Measurements from ENCODE around the gene INSYN2A.
A peak's percentile ranks its signal among the peaks of the same experiment; 100 is the strongest.

Gene INSYN2A, protein sequence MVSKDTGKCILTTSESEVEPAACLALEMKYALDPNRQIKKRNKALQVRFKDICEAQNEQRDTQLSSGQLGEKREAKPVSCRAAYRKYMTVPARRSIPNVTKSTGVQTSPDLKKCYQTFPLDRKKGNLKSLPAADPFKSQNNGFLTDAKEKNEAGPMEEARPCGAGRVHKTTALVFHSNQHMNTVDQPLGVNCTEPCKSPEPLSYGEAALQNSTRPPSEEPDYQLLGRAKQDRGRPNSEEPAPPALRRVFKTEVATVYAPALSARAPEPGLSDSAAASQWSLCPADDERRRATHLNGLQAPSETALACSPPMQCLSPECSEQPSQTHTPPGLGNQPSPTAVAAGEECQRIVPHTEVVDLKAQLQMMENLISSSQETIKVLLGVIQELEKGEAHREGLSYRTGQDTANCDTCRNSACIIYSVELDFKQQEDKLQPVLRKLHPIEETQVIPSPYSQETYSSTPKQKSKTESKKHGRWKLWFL

DNA sequence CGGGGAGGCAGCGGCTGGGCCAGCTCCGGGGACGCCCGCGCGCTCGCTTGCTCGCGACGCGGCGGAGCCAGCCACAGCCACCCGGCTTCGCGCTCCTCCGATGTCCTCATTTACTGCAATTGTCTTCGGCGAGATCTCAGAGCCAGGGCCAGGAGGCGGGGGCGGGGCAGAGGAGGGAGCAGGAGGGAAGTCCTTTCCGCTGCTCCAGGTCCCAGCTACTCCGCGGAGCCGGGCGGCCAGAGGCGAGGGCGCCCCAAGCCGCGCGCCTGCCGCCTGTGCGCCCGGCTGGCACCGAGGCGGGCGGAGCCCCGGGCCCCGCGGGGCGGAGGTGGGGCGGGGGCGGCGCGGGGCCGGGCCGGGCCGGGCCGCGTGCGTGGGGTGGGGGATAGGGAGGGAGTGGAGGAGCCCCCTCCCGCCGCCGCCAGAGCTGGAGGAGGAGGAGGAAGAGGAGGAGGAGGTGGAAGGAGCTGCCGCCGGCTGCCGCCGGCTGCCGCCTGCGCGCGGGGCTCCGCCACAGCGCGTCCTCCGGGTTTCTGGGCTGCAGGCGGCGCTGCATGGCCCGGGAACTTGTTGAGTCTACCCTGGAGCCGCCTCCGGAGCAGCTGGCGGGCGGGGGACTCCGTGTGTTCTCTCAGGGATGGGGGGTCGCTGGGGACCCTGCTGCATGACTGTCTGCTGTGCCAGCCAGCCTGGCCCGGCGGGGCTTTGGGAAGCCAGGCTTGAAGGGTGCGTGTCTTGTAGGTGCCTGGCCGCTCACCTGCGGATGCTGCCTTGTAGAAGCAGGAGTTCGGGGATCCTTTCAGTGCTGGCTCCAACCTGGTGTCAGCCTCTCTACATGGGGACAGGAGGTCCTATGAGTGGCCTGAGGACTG lies at the start of gene INSYN2A:
TSS of gene INSYN2A (minus strand) at position 310 of the 872 bp plus-strand sequence. CDS start 20,196 bp downstream, outside the sequence.
- DNase-seq (ENCODE audit: low read depth in 2 of 2): no peak

DNA sequence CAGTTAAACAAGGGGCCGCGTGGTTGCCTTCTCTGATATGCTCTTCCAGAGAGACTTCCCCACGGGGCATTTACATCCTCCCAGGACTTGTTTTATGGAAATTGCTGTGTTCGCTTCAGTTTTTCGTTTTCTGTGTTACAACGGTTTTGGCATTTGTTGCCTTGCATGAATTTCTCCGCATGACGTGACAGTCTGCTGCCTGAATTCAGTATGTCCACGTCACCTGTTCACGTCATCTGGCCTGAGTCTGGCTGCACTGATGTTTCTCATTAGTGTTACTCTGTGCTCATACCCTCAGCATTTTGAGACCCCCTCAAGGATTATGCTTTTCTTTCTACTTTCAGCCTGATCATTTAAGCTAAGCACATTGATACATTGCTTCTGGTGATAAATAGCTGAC lies 49.1 kb upstream of the INSYN2A start:
- no peak for DNase-seq (ENCODE audit: low read depth in 2 of 2)

DNA sequence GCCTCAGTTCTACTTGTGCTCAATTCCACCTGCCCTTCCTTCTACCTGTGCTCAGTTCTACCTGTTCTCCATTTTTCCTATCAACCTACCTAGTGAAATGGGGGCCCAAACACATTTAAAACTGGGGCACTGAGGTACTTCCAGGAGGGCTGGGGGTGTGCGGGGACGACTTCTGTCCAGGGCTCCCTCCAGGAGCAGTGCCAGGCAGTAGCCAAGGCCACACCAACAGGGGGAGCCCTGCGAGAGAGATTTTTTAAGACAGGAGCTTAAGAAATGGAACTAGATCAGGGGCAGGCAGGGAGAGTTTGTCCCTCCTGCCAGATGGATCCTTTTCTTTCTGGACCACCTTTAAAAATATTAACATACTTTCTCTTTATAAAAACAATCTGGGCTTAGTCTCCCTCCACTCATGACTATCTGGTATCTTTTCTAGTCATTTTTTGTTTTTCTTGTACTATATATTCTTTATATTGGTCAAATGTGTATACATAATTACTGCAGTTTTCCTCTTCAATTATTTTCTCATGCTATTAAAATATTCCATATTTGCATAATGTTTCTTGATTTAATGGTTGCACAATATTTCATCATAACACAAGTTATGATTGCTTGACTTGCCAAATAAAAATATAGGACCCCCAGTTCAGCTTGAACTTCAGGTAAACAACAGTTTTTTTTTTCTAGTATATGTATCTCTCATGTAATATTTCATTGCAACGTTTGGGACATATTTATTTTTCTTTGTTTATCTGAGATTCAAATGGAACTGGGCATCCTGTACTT lies 47.3 kb upstream of the INSYN2A start:
- peak in 1 of 2 donors; percentile 9 for DNase-seq (ENCODE audit: low read depth in 2 of 2)

DNA sequence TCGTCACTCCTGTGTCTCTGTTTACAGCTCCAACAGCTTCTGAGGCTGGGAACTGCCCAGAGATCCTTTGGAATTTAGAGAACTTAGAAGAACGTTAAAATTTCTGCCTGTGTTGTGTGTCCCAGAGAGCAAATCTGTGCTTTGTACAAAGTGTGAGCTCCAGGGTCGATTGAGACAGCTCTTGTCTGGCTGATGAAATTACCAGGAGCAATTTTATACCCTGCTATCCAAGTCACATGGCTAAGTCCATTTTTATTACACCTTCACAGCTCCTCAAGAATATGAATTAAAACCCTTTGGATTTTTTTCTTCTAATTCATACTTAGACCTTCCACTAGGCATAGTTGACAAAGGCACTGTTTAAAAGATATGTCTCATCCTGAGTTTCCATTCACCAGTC lies 46.5 kb upstream of the INSYN2A start:
- DNase-seq (ENCODE audit: low read depth in 2 of 2): no peak

DNA sequence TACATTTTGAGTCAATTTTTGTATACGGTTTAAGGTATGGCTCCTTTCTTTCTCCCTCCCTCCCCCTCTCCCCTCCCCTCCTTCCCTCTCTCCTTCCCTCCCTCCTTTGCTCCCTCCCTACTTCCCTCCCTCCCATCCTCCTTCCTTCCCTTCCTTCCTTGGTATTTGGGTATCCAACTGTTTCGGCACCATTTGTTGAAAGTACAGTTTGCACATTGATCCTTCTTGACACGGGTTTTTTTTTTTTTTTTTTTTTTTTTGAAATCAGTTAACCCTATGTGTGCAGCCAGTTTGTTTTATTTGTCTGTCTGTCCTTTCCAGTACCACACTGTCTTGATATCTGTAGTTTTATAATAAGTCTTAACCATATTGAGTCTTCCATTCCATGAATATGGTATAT lies 39.9 kb upstream of the INSYN2A start:
- DNase-seq (ENCODE audit: low read depth in 2 of 2): no peak

DNA sequence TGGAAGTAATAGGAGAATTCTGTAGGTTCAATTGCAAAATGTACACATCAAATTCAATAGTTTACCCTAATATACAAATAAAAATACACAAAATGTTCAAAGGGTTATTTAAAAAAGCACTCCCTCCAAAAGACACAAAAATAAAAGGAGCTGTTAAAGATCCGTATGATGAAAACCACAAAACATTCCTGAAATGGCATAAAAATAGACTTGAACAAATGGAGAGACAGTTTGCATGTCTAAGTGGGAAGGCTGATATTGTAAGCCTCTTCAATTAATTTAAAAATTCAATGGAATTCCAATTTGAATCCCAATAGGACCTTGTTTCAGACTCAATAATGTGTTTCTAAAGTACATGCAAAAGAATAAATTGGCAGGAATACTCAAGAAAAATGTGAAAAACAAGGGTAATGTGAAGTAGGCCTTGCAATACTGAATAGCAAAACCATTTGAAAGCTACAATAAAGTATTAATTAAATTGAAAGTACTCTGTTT lies 38.0 kb upstream of the INSYN2A start:
- DNase-seq (ENCODE audit: low read depth in 2 of 2): no peak

DNA sequence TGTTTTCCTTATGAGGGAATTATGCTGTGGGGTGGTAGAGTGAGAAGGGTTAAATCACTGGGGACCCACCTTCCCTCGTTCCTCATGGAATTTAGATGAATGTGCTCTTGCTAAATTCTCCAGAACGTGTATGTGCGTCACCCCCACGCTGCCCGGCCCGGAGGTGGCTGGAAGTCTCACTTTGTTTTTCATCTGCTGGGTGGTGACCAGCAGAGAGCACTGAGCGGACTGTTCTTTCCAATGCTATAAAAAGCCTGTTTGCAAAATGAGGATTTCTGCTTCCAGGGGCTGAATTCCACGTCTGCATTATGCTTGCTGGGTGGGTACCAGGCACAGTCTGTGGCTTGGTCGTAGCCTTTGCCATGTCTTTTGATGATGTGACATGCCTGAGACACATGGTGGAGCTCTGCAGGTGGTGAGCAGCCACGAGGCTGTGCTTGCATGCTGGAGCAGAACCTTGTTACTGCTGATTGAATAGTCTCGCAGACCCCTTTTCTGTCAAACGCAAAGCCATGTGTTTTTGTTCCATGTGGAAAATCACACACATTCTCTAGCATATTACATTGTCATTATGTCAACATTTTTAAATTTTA lies 31.9 kb upstream of the INSYN2A start:
- DNase-seq (ENCODE audit: low read depth in 2 of 2): no peak

DNA sequence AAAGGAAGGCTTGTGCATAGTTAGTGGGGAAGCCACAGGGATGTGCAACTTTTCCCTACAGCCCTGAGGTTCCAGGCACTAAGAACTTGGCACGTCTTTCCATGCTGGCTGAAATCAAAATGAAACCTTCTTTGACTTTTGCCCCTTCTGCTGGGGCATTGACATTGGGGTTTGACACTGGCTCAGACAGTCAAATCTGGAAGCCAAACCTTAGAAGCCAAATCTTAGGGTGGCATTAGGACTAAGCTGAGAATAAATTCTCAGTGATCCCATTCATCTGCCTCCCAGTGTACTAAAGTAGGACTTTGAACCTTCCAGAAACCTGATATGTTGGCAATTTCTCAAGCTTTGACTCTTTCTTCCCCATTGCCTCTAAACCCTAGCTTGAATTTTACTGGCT lies 31.3 kb upstream of the INSYN2A start:
- no peak for DNase-seq (ENCODE audit: low read depth in 2 of 2)

DNA sequence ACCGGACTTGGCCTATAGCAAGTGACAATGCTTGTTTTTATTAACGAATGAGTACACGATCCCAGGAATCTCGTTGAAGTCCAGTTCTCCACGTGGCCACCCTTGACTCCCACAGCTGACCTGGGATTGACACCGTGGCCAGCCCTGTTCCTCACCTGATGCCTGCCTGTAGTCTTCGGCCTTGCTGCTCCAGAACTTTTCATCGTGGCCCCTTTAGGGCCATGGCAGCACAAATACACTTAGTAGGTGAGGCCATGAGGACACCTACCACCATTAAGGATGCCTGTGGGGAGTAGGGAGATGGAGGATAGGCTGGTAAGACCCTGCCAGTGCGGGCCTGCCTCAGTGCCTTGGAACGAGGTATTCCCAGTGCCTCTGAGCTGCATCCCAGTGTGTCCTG lies 30.6 kb upstream of the INSYN2A start:
- DNase-seq (ENCODE audit: low read depth in 2 of 2): no peak

DNA sequence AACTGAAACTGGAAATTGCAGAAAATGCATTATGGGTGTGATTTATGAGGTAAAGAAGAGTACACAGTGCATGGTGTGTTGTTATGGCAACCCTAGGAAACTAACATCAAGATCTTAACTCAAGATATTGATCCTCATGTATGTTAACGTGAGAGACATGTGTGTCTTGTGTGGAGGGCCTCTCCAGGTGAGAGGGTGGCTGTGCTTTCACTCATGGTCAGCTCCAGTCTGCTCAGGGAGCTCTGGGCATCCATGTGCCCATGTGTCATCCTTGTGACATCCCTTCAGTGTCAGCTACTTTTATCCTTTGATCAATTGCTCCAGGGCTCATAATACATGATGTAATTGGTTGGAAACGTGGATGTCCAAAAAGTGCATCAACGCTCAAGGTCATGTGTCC lies 24.9 kb upstream of the INSYN2A start:
- no peak for DNase-seq (ENCODE audit: low read depth in 2 of 2)

DNA sequence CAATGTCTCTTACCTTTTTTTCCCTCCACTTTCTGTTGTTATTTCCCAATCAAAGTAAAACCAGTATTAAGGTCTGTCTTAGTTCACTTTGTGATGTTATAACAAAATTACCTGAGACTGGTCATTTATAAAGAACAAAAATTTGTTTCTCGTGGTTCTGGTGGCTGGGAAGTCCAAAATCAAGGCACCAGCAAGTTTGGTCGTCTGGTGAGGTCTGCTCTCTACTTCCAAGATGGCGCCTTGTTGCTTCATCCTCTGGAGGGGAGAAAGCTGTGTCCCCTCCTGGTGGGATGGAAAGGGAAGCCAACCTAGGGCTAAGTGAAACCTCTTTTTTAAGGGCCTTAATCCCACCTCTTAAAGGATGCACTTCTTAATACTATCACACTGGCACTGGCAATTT lies 22.3 kb upstream of the INSYN2A start:
- DNase-seq (ENCODE audit: low read depth in 2 of 2): no peak

DNA sequence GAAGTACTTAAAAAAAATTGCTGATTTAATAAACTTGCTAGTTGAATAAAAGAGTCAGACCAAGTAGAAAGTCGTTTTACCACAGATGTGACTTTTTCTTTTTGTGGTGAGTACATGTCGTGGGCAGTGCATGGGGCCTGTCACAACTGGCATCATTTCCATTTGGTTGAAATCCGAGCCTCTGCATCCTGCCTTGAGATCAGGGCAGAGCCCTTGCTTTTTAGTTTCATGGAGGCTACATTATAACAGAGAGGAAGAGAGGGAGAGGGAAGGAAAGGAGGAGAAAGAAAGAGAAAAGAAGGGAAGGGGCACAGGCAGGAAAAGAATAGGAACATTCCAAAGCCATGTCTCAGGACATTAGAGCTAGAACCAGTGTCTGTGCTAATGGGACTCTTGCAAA lies 20.4 kb upstream of the INSYN2A start:
- no peak for DNase-seq (ENCODE audit: low read depth in 2 of 2)

DNA sequence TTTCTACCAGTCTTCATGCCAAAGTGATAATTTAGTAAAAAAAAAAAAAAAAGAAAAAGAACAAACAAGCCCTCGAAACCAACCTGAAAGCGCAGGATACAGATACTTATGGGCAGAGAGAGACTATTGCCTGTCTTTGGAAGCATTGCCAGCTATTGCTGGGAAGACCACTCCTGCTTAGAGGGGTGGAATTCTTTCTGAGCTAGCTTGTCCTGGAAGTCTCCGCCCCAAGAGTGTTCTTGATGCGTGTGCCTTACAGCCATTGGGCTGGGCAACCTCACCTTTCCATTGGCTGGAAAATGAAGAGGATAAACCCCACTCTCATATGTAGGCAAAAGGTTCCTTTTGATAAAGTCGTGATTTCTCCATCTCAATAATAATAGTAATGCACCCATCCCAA lies 19.9 kb upstream of the INSYN2A start:
- no peak for DNase-seq (ENCODE audit: low read depth in 2 of 2)

DNA sequence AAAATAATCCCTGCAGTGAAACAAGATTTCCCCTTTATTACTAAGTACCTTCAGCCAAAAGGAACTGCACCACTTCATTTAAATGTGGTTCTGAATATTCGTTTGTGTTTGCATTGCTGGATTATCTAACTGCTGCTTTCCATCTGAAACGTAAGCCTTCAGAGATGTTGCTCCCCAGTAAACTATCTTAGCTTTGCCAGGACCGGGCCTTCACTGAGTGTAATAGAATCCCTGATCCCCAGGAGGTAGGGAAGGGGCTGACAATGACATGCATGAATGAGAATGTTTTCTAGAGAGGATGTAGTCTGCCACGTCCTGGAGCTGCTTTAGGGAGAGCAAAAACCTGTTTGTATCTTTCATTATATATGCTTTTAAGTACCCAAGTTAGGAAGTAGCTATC lies 19.5 kb upstream of the INSYN2A start:
- no peak for DNase-seq (ENCODE audit: low read depth in 2 of 2)

DNA sequence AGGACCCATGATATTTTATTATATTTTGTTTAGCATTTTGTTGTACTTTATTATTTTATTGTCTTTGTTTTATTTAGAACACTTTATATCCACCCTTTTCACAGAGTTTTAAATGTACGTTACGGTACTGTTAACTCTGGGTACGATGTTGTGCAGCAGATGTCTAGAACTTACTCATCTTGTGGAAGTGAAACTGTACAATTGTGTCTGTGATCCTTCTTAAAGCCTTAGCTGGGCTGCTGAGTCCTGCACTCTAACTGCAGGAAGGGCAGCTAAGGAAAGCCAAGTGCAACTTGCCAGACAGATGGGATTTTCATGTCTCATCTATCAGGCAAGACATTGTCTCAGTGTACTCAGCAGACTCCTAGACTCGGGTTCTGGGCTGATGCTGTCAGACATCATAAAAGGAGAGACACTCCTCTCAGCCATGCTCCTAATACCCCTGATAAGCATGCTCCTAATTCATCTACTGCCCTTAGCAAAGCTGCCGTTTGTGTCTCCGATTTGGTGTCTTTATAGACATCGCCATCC lies 14.6 kb upstream of the INSYN2A start:
- no peak for DNase-seq (ENCODE audit: low read depth in 2 of 2)

DNA sequence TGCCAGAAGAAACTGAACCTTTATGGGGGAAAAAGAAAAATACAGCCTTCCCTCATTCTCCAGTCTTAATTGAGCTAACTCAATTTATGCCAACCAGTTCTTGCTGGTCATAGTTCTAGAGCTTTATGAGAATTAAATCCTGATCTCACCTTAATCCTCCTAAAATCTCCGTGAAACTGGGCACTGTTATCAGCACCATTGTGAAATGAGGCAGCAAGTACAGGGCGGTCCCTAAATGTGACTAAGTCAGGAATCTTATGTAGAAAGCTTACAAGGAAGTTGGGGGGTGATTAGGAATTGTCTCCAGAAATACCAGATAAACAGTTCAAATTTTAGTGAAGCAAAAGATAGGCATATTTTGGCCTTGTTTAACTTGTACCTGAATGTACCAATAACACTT lies 10.7 kb upstream of the INSYN2A start:
- DNase-seq (ENCODE audit: low read depth in 2 of 2): no peak

DNA sequence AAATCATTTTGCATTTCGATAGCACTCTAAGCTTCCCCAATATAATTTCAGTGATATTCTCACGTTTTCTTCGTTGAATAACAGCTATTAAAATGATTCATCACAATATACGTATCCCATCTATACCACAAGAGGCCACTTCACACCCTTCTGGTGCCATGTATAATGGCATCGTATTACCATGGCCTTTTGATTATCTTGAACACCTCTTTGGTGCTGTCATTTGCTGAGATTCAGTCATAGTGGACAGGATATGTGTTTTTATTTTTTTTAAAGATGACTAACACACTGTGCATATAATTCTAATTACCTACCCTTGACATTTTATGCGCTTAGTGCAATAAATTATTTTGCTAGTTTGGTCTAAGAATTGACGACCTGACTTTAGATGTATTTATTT lies 6.7 kb upstream of the INSYN2A start:
- no peak for DNase-seq (ENCODE audit: low read depth in 2 of 2)

DNA sequence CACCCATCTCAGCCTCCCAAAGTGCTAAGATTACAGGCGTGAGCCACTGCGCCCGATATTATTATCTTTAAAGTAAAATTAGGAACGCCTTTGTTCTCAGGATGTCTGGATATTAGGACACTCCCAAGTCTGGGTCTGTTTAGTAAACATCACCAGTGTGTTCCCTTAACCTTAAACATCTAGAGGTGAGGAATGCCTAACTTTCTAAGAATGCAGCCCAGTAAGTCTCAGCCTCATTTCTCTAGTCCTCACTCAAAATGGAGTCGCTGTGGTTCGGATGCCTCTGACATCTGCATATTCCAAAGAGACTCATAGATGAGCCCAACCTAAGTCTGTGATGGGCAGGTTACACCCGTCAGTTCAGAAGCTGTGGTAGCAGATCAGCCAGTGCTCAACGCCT lies 4.3 kb upstream of the INSYN2A start:
- DNase-seq (ENCODE audit: low read depth in 2 of 2): no peak

DNA sequence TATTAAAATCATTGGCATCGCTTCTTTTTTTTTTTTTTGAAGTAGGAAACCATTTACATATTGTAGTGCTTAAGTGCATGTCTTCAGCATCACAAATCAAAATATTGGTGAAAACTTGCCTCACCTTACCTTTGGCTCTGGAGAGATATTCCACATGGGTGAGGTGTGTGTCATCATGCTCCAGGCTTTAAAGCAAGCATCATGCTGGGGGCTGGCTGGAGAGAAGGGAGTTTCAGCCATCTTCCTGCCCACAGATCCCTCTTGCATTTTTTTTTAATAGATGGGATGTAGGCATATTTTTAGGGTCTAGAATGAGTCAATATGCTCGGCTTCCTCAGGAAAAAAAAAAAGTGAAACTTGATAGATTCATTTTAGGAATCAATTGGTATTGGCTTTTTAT lies 2.3 kb upstream of the INSYN2A start:
- no peak for DNase-seq (ENCODE audit: low read depth in 2 of 2)

DNA sequence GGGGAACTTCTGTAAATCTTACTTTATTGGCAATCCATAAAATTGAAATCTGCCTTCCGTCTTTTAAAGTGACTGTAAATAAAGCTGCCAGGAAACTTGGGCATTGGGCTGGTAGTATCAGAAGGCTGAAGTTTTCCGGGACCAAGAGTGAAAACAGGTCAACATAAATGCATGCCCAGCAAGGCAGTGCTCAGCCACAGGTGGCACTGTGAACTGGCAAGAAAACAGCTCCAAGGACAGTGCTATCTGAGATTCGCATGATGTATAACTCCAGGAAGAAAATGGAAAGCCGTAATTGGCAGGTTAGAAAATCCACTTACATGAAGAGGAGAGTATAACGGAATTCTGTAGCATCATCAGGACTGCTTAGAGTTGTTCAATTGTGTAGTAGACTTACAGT lies 1.9 kb upstream of the INSYN2A start:
- DNase-seq (ENCODE audit: low read depth in 2 of 2): no peak

DNA sequence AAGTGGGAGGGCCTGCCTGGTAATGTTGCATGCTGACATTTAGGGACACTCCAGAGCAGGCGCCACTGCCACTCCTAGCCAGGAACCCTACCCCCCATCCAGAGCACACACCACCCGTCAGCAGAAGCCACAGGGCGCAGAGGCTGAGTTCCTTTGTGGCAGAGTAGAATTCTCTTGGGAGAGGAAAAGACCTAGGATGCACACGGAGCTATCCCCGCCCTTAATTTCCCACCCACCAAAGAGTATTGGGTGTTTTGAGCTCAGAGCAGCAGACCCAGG lies 702 bp upstream of the INSYN2A start:
- DNase-seq (ENCODE audit: low read depth in 2 of 2): no peak
